Measurements from ENCODE around the gene ZNF362.
A peak's percentile ranks its signal among the peaks of the same experiment; 100 is the strongest.
"Not testable (repeated sequence)": the region's sequence is repeated elsewhere in the genome, so short reads cannot be mapped to it uniquely, and the experiment has no call there.

The ZNF362 gene

GRCh38 chr1:33287317-33287716 lies 31.0 kb downstream of the ZNF362 start:
- no peak for DNase-seq (ENCODE audit: low read depth)

- no peak for DNase-seq (ENCODE audit: low read depth)
Measured at GRCh38 chr1:33288976-33289857, 32.9 kb downstream of the ZNF362 start.

GRCh38 chr1:33289858-33290154 lies 33.5 kb downstream of the ZNF362 start:
- DNase-seq (ENCODE audit: low read depth): no peak

DNA sequence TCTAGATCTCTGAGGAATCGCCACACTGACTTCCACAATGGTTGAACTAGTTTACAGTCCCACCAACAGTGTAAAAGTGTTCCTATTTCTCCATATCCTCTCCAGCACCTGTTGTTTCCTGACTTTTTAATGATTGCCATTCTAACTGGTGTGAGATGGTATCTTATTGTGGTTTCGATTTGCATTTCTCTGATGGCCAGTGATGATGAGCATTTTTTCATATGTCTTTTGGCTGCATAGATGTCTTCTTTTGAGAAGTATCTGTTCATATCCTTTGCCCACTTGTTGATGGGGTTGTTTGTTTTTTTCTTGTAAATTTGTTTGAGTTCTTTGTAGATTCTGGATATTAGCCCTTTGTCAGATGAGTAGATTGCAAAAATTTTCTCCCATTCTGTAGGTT lies 34.3 kb downstream of the ZNF362 start:
- not testable (repeated sequence) for DNase-seq (ENCODE audit: low read depth)

GRCh38 chr1:33292726-33293340 lies 36.5 kb downstream of the ZNF362 start:
- DNase-seq (ENCODE audit: low read depth): no peak

- DNase-seq (ENCODE audit: low read depth): no peak
Measured at GRCh38 chr1:33294071-33295010, 38.0 kb downstream of the ZNF362 start.

GRCh38 chr1:33295023-33295422 lies 38.7 kb downstream of the ZNF362 start:
- DNase-seq (ENCODE audit: low read depth): no peak

GRCh38 chr1:33295450-33296081 lies 39.3 kb downstream of the ZNF362 start:
- DNase-seq (ENCODE audit: low read depth): peak; percentile 82

DNA sequence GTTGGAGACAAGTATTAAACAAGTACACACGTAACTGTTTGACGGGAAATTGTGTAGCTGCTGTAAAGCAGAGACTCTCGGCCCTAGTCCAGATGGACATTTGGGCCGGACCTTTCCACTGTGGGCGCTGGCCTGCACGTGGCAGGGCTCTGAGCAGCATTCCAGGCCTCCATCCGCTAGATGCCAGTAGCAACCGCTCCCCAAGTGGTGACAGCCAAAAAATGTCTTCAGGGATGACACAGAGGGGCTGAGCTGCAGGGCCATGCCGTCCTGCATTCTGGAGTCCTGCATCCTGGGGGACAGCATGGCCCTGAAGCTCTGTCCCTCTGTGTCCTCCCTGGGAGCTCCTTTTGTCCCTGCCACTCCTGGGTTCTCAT lies 39.8 kb downstream of the ZNF362 start:
- DNase-seq (ENCODE audit: low read depth): no peak

GRCh38 chr1:33296824-33297223 lies 40.5 kb downstream of the ZNF362 start:
- no peak for DNase-seq (ENCODE audit: low read depth)

GRCh38 chr1:33297911-33298622 lies 41.8 kb downstream of the ZNF362 start:
- no peak for DNase-seq (ENCODE audit: low read depth)

- peak; percentile 71 for DNase-seq (ENCODE audit: low read depth)
Measured at GRCh38 chr1:33298623-33299277, 42.5 kb downstream of the ZNF362 start.

- no peak for DNase-seq (ENCODE audit: low read depth)
Measured at GRCh38 chr1:33299461-33300155, 43.3 kb downstream of the ZNF362 start.

DNA sequence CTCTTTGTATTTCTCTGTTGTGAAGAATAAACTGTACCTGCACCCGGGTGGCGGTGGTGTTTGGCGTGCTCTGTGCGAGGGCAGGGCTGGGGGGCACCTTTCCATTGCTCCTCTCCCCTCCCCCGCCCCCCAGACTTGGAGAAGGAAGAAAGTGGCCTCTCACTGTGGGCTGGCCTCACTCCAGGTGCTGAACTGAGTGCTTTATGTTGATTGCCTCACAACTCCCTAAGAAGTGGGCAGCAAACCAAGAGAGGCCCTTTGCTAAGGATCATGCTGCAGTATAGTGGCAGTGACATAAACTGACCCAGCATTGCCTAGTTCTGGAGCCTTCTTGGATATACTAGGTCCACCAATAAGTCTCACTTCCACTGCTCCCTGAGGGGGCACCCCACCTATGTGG lies 44.4 kb downstream of the ZNF362 start:
- peak; percentile 65 for DNase-seq (ENCODE audit: low read depth)

GRCh38 chr1:33301273-33301984 lies 45.1 kb downstream of the ZNF362 start:
- DNase-seq (ENCODE audit: low read depth): peak; percentile 64

DNA sequence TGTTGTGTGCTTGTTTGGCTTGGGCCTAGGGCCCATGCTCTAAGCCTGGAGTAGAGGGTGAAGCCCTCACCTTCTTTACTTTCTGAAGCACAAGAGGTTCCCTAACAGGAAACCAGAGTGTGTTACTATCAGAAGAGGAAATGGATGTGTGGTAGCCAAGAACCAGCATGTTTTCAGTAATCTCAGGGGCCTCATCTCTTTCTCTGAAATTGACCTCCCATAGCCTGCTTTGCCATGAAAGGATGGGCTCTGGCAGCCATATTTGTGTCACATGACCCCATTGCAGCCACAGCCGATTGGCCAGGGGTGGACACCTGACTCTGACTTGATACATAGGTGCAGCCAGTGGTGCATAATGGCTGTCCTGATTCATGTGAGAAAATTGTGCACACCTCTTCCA lies 46.0 kb downstream of the ZNF362 start:
- DNase-seq (ENCODE audit: low read depth): no peak

DNA sequence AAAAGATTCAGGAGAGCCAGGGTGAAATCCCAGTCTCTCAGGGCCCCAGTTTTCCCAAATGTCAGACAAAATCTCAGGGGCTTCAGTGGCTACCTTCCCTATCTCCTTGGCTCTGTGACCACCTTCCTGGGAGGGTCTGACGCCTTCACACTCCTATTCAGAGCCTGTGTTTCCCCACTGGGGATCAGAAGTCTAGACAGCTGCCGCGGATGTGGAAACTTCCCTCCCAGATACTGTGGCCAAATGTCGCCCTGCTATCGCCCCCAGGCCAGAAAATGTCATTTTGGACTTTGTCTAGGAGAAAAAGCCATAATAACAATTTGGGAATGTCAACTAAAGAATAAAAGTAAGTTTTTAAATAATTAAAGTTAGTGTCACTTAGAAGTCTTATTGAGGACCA lies 48.7 kb downstream of the ZNF362 start:
- DNase-seq (ENCODE audit: low read depth): no peak

DNA sequence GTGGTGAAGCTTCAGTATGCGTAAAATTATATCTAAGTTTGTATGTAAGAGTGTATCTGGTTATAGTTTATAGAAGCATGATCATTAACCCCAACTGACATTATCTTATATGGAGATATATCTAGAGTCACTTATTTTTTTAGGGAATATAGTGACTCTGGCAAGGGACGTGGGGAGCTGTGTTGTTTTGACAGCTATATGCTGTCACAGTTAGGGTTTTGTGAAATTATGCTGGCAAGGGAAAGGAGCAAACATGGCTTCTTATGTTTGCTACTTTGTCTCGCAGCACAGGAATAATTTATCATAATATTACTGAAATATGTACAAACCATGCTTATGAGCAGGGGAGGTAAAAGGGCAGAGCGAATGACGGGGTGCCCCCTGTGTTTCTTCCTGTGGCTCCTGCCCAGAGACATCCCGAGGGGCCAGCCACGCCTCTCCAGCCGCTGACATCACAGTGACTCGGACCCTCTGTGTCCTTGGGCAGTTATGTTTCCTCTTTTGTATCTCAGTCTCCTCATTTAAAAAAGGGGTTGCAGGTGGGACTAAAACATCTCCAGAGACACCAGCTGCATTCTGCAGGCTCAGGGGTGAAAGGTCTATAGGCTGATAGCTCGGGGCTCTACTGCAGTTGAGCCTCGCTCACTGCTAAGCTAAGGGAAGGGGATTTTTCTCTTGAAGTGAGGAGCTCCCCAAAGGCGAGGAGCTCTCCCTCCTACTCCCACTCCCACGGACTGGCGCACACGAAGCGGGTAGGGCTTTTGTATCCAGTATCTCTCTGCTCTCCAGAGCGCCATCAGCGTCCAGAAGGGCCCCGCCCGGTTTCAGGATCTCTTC lies 49.7 kb downstream of the ZNF362 start:
- no peak for DNase-seq (ENCODE audit: low read depth)
